ENCODE measurements around the gene PLXDC1.
"Not testable (repeated sequence)": the region's sequence is repeated elsewhere in the genome, so short reads cannot be mapped to it uniquely, and the experiment has no call there.

Gene PLXDC1

DNA sequence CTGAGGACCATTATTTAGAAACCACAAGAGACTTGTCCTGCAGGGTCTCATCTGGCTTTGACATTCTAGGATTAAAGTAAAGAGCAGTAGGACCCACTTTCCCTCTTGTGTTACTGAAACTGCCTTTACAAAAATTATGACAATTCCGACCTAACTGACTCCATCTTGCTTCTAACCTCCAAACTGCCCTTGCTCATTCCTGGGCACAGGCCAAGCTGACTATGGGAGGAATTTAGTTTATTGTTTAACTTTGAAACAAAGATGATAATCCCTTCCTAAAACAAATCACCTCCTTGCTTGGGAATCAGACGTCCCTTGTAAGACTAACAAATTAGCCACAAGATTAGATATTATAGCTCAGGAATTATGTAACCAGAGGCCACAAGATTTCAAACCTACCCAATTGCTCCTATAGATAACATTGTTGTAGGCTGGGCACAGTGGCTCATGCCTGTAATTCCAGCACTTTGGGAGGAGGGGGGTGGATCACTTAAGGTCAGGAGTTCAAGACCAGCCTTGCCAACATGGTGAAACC lies 97.3 kb downstream of the PLXDC1 start:
- TF ChIP-seq, protein P1, sequence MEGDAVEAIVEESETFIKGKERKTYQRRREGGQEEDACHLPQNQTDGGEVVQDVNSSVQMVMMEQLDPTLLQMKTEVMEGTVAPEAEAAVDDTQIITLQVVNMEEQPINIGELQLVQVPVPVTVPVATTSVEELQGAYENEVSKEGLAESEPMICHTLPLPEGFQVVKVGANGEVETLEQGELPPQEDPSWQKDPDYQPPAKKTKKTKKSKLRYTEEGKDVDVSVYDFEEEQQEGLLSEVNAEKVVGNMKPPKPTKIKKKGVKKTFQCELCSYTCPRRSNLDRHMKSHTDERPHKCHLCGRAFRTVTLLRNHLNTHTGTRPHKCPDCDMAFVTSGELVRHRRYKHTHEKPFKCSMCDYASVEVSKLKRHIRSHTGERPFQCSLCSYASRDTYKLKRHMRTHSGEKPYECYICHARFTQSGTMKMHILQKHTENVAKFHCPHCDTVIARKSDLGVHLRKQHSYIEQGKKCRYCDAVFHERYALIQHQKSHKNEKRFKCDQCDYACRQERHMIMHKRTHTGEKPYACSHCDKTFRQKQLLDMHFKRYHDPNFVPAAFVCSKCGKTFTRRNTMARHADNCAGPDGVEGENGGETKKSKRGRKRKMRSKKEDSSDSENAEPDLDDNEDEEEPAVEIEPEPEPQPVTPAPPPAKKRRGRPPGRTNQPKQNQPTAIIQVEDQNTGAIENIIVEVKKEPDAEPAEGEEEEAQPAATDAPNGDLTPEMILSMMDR (IDR thresholded peaks at IDR 0.05; ENCODE audit: low read depth, low read length, missing control alignments) = no peak
- no peak overlapping the region for H3K4me3 ChIP-seq (replicated peaks; ENCODE audit: low read depth, low read length)
- no peak for DNase-seq (ENCODE audit: extremely low read depth, low read depth)

DNA sequence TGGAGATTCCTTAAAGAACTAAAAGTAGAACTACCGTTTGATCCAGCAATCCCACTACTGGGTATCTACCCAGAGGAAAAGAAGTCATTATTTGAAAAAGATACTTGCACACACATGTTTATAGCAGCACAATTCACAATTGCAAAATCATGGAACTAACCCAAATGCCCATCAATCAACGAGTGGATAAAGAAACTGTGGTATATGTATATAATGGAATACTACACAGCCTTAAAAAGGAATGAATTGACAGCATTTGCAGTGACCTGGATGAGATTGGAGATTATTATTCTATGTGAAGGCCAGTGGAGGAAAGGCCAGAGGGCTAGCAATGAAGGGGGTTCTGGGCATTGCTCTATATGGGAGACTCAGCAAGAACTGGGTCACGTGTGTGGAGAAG lies 99.0 kb downstream of the PLXDC1 start:
- DNase-seq (ENCODE audit: extremely low read depth, low read depth); H3K4me3 ChIP-seq (replicated peaks; ENCODE audit: low read depth, low read length): not testable (repeated sequence)

GRCh38 chr17:39051001-39051585 lies 100.3 kb downstream of the PLXDC1 start:
- no peak for DNase-seq (ENCODE audit: extremely low read depth, low read depth)
- no peak overlapping the region for H3K4me3 ChIP-seq (replicated peaks; ENCODE audit: low read depth, low read length)
- TF ChIP-seq, protein P1 (IDR thresholded peaks at IDR 0.05; ENCODE audit: low read depth, low read length, missing control alignments) = no peak

- no peak for DNase-seq (ENCODE audit: extremely low read depth, low read depth)
- TF ChIP-seq, protein P1 (IDR thresholded peaks at IDR 0.05; ENCODE audit: low read depth, low read length, missing control alignments) = no peak
- no peak overlapping the region for H3K4me3 ChIP-seq (replicated peaks; ENCODE audit: low read depth, low read length)
Measured at GRCh38 chr17:39045948-39046679, 105.3 kb downstream of the PLXDC1 start.

GRCh38 chr17:39036009-39036408 lies 115.4 kb downstream of the PLXDC1 start:
- H3K4me3 ChIP-seq (replicated peaks; ENCODE audit: low read depth, low read length) = no peak overlapping the region
- DNase-seq (ENCODE audit: extremely low read depth, low read depth) = no peak
- TF ChIP-seq, protein P1 (IDR thresholded peaks at IDR 0.05; ENCODE audit: low read depth, low read length, missing control alignments) = no peak

- not testable (repeated sequence) for DNase-seq (ENCODE audit: extremely low read depth, low read depth); H3K4me3 ChIP-seq (replicated peaks; ENCODE audit: low read depth, low read length)
Measured at GRCh38 chr17:39035578-39035977, 115.9 kb downstream of the PLXDC1 start.

- no peak overlapping the region for H3K4me3 ChIP-seq (replicated peaks; ENCODE audit: low read depth, low read length)
- TF ChIP-seq, protein P1 (IDR thresholded peaks at IDR 0.05; ENCODE audit: low read depth, low read length, missing control alignments) = no peak
- no peak for DNase-seq (ENCODE audit: extremely low read depth, low read depth)
Measured at GRCh38 chr17:39028690-39029089, 122.7 kb downstream of the PLXDC1 start.

Data from HFF-Myc (cell line).